KBM-7 (cell line): Measurements from ENCODE around the gene RHCG.

ENCODE experiments used
- DNase-seq: peaks from one replicate; pipeline ENCODE4 v3.0.0-alpha.2; 2015
- in situ Hi-C: fragments of 300-500 bp; cut with MboI; formaldehyde crosslinking; loops from 2 replicates; pipeline ENCODE4 v1.14.3; 2020; ENCODE audit warnings: low sequenced_read_pairs, low pct_unique_long_range_greater_than_20kb, mixed read lengths

RHCG gene

DNA sequence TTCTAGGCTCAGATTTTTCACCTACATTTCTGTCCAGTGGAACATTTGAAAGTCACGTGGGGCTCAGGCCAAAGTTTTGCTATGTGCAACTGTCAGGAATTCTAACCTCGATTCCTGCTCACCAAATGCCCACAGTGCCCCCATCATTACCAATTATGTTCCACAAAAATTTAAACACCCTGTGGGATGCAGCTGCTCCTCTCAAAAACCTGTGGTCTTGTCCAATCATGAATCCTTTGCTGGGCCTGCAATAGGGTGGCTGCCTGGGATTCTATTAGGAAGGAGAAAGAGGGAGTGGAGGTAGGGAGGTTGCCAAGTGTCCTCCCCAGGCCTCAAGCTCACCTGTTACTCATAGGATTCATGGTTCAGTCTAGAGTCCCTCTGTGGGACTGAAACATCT is 68.1 kb downstream of the RHCG start:
- no peak for DNase-seq
- in situ Hi-C loops, result no loop called here

DNA sequence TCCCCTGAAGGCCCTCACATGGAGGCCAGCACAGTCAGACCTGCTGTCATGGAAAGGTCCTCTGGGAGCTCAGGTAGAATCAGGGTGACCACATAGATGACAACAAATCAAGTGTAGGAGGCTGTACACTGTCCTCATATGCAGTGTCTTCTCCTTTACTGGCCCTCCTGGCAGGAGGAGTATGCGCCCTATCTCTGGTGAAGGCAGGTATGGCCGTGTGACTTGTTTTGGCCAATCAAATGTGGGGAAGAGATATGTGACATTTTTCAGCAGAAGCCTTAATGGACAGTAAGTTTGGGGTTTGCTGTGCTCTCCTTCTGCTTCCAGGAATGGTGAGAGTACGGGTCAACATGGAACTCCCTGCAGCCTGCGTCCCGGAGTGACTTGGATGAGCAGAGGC is 69.9 kb downstream of the RHCG start:
- in situ Hi-C loops, result no loop called here
- no peak for DNase-seq

DNA sequence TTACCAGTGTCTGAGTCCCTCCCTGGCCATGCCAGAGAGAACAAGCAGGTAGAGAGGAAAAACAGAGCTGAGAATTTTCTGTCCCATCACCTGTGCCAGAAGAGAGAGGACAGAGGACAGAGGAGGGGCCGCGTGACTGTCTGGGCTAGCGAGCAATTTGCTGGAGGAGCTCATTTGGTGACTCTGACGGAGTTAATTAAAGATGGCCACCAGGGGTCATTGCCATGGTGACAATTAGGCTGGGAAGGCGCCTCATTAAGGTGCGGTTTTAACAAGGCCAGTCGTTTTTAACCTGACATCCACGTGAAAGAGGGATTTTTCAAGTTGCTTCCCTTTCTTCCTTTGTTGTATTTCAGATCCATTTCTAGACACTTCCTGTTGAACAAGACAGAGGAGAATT is 72.4 kb downstream of the RHCG start:
- DNase-seq, result no peak
- in situ Hi-C loops, result no loop called here
